Measurements from ENCODE around the gene PRR16.
A peak's percentile ranks its signal among the peaks of the same experiment; 100 is the strongest.

Gene PRR16

DNA sequence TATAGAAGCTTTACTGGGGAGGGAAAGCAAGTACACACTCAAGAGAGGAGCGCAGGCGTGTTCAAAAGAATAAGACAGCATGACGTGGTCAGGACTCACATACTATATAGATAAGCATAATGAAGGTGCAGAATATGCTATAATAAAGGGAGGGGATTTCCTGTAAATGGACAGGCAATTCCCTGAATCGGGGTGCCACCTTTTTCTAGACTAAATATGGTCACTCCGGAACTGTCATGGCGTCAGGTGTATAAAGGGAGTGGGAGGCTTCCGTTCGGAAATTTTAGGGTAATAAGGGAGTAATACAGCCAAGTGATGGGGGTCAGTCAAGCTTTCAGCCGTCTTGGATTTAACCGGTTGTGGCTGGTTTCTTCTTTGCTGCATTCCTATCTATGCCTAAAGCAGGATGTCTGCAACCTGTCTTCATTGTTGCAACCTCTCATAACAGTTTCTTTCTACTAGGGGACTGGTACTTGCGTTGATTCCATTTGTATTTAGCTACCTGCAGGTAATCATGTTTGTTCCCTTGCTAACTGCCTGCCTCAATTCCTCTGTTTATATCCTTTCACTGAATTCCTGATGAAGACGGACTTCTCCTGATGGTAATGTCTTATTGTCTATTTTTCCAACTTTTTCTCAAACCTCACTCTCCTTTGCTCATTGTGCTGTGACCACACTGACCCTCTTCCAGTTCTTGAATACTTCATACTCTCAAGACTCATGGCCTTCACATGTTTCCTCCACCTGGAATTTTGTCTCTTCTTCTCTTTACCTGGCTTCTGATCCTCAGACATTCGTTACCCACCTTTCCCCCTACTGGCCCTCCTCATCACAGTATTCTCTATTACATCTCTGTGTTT, 48.9 kb downstream of the PRR16 start:
- TF ChIP-seq, protein P1, sequence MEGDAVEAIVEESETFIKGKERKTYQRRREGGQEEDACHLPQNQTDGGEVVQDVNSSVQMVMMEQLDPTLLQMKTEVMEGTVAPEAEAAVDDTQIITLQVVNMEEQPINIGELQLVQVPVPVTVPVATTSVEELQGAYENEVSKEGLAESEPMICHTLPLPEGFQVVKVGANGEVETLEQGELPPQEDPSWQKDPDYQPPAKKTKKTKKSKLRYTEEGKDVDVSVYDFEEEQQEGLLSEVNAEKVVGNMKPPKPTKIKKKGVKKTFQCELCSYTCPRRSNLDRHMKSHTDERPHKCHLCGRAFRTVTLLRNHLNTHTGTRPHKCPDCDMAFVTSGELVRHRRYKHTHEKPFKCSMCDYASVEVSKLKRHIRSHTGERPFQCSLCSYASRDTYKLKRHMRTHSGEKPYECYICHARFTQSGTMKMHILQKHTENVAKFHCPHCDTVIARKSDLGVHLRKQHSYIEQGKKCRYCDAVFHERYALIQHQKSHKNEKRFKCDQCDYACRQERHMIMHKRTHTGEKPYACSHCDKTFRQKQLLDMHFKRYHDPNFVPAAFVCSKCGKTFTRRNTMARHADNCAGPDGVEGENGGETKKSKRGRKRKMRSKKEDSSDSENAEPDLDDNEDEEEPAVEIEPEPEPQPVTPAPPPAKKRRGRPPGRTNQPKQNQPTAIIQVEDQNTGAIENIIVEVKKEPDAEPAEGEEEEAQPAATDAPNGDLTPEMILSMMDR (IDR thresholded peaks at IDR 0.05; ENCODE audit: unreplicated experiment in 3 of 3) = no peak
- peaks cover 17% of the 10 kb centered on the region for H3K4me1 Mint-ChIP-seq

DNA sequence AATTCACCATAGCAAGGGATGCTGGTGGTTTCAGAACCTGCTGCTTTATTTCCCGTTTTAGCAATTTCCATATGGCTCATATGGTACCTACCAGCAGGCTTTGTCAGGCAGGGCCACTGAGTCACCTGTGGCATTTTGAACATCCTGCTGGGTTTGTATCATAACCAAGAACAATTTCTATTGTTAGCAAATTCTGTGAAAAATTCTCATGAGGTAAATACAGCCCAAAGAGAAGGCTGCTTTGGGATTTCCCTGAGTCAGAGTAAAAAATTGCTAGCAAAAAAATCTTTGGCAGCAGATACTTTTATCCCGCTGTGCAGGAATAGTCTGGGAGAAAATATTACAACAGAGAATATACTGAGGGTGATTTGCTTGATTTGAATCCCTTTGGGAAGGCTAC, 52.7 kb downstream of the PRR16 start:
- Mint-ChIP-seq H3K27me3 (ENCODE audit: low read depth) (no peaks in the 10 kb centered on the region), H3K36me3 (ENCODE audit: low read depth) (no peaks in the 10 kb centered on the region), H3K4me1 (peaks cover 17% of the 10 kb centered on the region), H3K9me3 (no peaks in the 10 kb centered on the region), H3K27ac (peak overlapping the region in 1 of 3 experiments; percentile 40), H3K4me3 (no peak overlapping the region)
- TF ChIP-seq, protein P1 (IDR thresholded peaks at IDR 0.05; ENCODE audit: unreplicated experiment in 3 of 3) = no peak

More for the DNA sequence above, 48.9 kb downstream of the PRR16 start:
- no peaks in the 10 kb centered on the region for H3K36me3 Mint-ChIP-seq (ENCODE audit: low read depth)
- H3K27me3 Mint-ChIP-seq (ENCODE audit: low read depth) = no peaks in the 10 kb centered on the region
- H3K9me3 Mint-ChIP-seq = no peaks in the 10 kb centered on the region
- H3K27ac Mint-ChIP-seq = no peak overlapping the region
- no peak overlapping the region for H3K4me3 Mint-ChIP-seq

DNA sequence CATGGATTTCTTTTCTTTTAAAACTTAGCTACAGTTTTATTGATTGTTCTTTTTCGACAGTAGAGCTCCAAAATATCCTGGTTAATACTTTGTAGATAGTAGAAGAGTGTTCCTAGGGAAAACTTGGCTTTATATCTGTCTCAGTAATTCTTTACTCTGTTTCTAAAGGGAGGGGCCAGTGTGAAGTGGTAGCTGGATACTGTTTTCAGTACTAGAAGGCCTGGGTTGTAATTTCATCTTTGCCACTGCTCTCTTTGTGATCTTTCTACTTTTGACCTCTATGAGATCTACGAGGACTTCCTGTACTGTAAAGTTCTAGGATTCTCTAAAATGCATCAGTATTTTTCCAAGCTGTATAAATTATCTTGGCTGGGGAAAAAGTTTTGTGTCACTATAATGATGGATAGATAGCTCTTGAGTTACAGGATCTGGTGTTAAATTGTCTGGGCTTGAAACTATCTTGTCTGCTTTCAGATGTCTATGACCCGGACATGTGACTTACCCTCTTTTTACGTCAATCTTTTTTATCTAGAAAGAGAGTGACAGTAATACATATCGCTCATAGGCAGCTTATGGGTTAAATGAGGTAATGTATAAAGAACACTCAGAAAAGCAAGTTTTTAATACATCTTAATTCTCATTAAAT, 53.6 kb downstream of the PRR16 start:
- Mint-ChIP-seq H3K36me3 (ENCODE audit: low read depth) (no peaks in the 10 kb centered on the region), H3K27ac (no peak overlapping the region), H3K9me3 (no peaks in the 10 kb centered on the region), H3K4me3 (no peak overlapping the region), H3K27me3 (ENCODE audit: low read depth) (no peaks in the 10 kb centered on the region), H3K4me1 (peaks cover 17% of the 10 kb centered on the region)
- TF ChIP-seq, protein P1 (IDR thresholded peaks at IDR 0.05; ENCODE audit: unreplicated experiment in 3 of 3) = no peak

DNA sequence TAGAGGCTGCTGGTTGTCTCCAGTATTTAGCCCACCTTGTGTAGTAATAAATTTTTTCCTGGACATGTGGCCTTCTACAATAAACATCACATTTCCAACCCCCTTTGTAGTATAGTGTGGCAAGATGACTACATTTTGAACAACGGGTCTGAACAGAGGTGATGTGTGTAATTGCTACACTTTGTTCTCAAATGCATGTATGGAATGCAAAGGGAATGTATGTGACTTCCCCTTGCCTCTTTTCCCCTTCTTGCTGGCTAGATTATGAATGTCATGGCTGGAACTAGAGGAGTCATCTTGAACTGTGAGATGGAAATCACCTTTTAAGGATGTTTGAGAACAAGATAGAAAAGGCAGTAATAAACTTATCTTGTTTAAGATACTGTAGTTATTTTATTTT, 54.5 kb downstream of the PRR16 start:
- Mint-ChIP-seq H3K4me1 (peaks cover 17% of the 10 kb centered on the region), H3K9me3 (no peaks in the 10 kb centered on the region), H3K36me3 (ENCODE audit: low read depth) (no peaks in the 10 kb centered on the region), H3K4me3 (no peak overlapping the region), H3K27me3 (ENCODE audit: low read depth) (no peaks in the 10 kb centered on the region), H3K27ac (no peak overlapping the region)
- TF ChIP-seq, protein P1 (IDR thresholded peaks at IDR 0.05; ENCODE audit: unreplicated experiment in 3 of 3) = no peak

DNA sequence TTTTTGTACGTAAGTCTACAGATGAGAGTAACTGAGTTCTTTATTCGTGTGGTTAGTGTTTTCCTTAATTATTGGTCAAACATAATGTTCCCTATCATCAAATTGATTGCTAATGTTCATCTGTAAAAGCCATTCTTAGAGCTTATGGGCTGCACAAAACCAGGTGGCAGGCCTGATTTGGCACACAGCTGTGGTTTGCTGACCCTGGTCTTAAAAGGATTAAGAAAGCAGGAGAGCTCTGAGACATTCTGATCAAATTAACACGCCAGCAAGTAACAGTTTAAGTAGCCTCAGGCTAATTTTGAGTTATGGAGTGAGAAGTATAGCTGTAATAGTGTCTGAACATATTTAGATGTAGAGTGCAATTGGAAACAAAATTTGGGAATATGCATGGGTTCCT, 63.2 kb downstream of the PRR16 start:
- Mint-ChIP-seq H3K27me3 (ENCODE audit: low read depth) (no peaks in the 10 kb centered on the region), H3K4me1 (peaks cover 33% of the 10 kb centered on the region), H3K36me3 (ENCODE audit: low read depth) (no peaks in the 10 kb centered on the region), H3K4me3 (no peak overlapping the region), H3K9me3 (no peaks in the 10 kb centered on the region), H3K27ac (no peak overlapping the region)
- TF ChIP-seq, protein P1 (IDR thresholded peaks at IDR 0.05; ENCODE audit: unreplicated experiment in 3 of 3) = no peak

Measured in nephron (organoid).